ENCODE measurements around the gene GHDC. TPM values are rescaled to one million over a fixed set of nuclear protein-coding genes. Genes with fewer than 3 reads are reported as not detected.

GHDC gene
- total and polyA plus RNA-seq, 2 of the 13 experiments (the other 11 are each of a cell fraction or from before 2014, with no cell fraction given), result 15.4 to 22.5 TPM

DNA sequence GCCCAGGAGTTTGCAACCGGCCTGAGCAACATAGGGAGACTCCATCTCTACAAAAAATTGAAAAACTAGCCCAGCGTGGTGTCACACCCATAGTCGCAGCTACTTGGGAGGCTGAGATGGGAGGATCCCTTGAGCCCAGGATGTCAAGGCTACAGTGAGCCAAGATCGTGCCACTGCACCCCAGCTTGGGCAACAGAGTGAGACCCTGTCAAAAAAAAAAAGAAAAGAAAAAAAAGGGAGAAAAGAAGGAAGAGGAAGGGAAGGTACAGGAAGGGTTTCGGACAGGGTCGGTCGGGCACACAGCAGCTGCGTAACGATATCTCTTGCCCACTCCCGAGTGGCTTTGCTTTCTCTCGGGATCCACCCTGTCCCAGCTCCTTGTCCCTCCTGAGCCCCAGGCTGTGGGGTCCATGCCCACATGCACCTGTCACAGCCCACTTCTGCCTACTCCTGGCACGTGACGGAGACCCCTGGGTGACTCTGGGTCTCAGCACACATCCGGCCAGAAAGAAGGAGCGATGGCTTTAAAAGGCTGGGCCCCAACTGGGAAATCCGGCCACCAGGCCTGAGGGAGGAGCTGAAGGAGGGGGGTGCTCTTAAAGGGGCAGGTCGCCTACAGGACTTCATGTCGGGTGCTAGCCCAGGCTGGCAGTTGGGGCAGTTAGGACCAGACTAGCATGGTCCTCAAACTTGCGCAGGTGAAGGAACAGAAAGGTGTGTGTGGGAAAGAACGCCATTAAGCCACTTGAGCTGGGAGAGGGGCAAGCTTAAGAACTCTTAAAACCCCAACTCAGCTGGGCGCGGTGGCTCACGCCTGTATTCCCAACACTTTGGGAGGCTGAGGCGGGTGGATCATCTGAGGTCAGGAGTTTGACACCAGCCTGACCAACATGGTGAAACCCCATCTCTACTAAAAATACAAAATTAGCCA is at the start of gene GHDC (continued):
- TF ChIP-seq ZBTB3 (CRISPR knock-in tag; IDR thresholded peaks at IDR 0.05; ENCODE audit: borderline replicate concordance, low read depth) (no peak), POLR2AphosphoS2 (IDR thresholded peaks at IDR 0.05; ENCODE audit: low read depth, low read length) (no peak), ETV5 (CRISPR knock-in tag; IDR thresholded peaks at IDR 0.05; ENCODE audit: borderline replicate concordance) (peak; percentile 94), NCOR1 (IDR thresholded peaks at IDR 0.05; ENCODE audit: borderline replicate concordance, low read length) (no peak), ATF1 (CRISPR knock-in tag; IDR thresholded peaks at IDR 0.05) (no peak), ZFYVE20 (CRISPR knock-in tag; IDR thresholded peaks at IDR 0.05; ENCODE audit: borderline replicate concordance, low read depth) (0 out of 2 replicates have a peak, but pooled peaks have one; percentile 38), ZNF180 (CRISPR knock-in tag; IDR thresholded peaks at IDR 0.05; ENCODE audit: borderline replicate concordance, low read depth) (no peak), ZNF577 (CRISPR knock-in tag; IDR thresholded peaks at IDR 0.05; ENCODE audit: borderline replicate concordance, low read depth) (no peak), TP53 (CRISPR knock-in tag; conservative IDR thresholded peaks at IDR 0.05) (no peak), ZNF569 (CRISPR knock-in tag; IDR thresholded peaks at IDR 0.05; ENCODE audit: borderline replicate concordance) (peak; percentile 86; the same call in 1 of the 2 replicates), SSRP1 (CRISPR knock-in tag; IDR thresholded peaks at IDR 0.05) (no peak; the same call in 1 of the 2 replicates), ZNF530 (CRISPR knock-in tag; IDR thresholded peaks at IDR 0.05; ENCODE audit: low read depth) (no peak), ZNF282 (IDR thresholded peaks at IDR 0.05; ENCODE audit: partially characterized antibody) (no peak), ATM (IDR thresholded peaks at IDR 0.05; ENCODE audit: borderline replicate concordance) (no peak), ZNF205 (CRISPR knock-in tag; IDR thresholded peaks at IDR 0.05) (no peak), ZFX (CRISPR knock-in tag; IDR thresholded peaks at IDR 0.05; ENCODE audit: low read depth) (peak; percentile 93), KAT8 (CRISPR knock-in tag; IDR thresholded peaks at IDR 0.05) (peak; percentile 95), TCF7 (IDR thresholded peaks at IDR 0.05; ENCODE audit: low read depth) (no peak; the same call in 1 of the 2 replicates), ZNF234 (CRISPR knock-in tag; conservative IDR thresholded peaks at IDR 0.05) (no peak), DR1 (CRISPR knock-in tag; IDR thresholded peaks at IDR 0.05) (peak; percentile 48; the same call in 1 of the 2 replicates), GZF1 (CRISPR knock-in tag; IDR thresholded peaks at IDR 0.05) (no peak), ZNF430 (CRISPR knock-in tag; IDR thresholded peaks at IDR 0.05) (peak; percentile 74; the same call in 1 of the 2 replicates)
- TF ChIP-seq, protein P1, sequence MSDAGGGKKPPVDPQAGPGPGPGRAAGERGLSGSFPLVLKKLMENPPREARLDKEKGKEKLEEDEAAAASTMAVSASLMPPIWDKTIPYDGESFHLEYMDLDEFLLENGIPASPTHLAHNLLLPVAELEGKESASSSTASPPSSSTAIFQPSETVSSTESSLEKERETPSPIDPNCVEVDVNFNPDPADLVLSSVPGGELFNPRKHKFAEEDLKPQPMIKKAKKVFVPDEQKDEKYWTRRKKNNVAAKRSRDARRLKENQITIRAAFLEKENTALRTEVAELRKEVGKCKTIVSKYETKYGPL (CRISPR knock-in tag; IDR thresholded peaks at IDR 0.05), result no peak
- TF ChIP-seq, protein P2, sequence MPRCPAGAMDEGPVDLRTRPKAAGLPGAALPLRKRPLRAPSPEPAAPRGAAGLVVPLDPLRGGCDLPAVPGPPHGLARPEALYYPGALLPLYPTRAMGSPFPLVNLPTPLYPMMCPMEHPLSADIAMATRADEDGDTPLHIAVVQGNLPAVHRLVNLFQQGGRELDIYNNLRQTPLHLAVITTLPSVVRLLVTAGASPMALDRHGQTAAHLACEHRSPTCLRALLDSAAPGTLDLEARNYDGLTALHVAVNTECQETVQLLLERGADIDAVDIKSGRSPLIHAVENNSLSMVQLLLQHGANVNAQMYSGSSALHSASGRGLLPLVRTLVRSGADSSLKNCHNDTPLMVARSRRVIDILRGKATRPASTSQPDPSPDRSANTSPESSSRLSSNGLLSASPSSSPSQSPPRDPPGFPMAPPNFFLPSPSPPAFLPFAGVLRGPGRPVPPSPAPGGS (CRISPR knock-in tag; IDR thresholded peaks at IDR 0.05), result peak; percentile 54; the same call in 1 of the 2 replicates
- TF ChIP-seq, protein P3, sequence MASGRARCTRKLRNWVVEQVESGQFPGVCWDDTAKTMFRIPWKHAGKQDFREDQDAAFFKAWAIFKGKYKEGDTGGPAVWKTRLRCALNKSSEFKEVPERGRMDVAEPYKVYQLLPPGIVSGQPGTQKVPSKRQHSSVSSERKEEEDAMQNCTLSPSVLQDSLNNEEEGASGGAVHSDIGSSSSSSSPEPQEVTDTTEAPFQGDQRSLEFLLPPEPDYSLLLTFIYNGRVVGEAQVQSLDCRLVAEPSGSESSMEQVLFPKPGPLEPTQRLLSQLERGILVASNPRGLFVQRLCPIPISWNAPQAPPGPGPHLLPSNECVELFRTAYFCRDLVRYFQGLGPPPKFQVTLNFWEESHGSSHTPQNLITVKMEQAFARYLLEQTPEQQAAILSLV (CRISPR knock-in tag; IDR thresholded peaks at IDR 0.05; ENCODE audit: borderline replicate concordance), result peak; percentile 70; the same call in 1 of the 2 replicates
- TF ChIP-seq, protein P4, sequence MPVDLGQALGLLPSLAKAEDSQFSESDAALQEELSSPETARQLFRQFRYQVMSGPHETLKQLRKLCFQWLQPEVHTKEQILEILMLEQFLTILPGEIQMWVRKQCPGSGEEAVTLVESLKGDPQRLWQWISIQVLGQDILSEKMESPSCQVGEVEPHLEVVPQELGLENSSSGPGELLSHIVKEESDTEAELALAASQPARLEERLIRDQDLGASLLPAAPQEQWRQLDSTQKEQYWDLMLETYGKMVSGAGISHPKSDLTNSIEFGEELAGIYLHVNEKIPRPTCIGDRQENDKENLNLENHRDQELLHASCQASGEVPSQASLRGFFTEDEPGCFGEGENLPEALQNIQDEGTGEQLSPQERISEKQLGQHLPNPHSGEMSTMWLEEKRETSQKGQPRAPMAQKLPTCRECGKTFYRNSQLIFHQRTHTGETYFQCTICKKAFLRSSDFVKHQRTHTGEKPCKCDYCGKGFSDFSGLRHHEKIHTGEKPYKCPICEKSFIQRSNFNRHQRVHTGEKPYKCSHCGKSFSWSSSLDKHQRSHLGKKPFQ (CRISPR knock-in tag; IDR thresholded peaks at IDR 0.05; ENCODE audit: insufficient replicate concordance), result peak; percentile 4
